MM.1S (cell line): Measurements from ENCODE around the gene SLC25A39.

Experiments used
- CTCF ChIP-seq: fragments of 300-600 bp; sonication (generic); IDR thresholded peaks from 2 replicates; pipeline ENCODE4 v1.5.1; 2016; ENCODE audit warnings: antibody characterized with exemption, low read length, mixed read lengths
- EZH2 ChIP-seq: fragments of 300-600 bp; sonication (generic); optimal IDR thresholded peaks from 2 replicates; pipeline ENCODE3; 2017; ENCODE audit warnings: low read depth, mild to moderate bottlenecking, antibody characterized with exemption, low read length, mixed read lengths
- EZH2phosphoT487 ChIP-seq: fragments of 300-600 bp; sonication (generic); IDR thresholded peaks from 2 replicates; pipeline ENCODE4 v1.6.1; 2018; ENCODE audit warnings: antibody characterized with exemption, low read length

GRCh38 chr17:44322236-44322895 lies 2.3 kb downstream of the SLC25A39 start:
- no peak for TF ChIP-seq CTCF
- no peak for TF ChIP-seq EZH2
- no peak for TF ChIP-seq EZH2phosphoT487
